K562 (cell line): ENCODE measurements around the gene MAP3K4. TPM values are rescaled to one million over a fixed set of nuclear protein-coding genes. Genes with fewer than 3 reads are reported as not detected.

ENCODE experiments used
- ATAC-seq: fragments of 200-7000 bp; cut with Tn5 transposase; 3 replicates; pipeline ENCODE4 v1.9.1; 2020; ENCODE audit warnings: moderate library complexity
- BruUV-seq: library from RNA; stranded (reverse); fragments of 400-500 nt; replicated peaks from 2 replicates; lab custom pipeline; 2021; lab: Mats Ljungman, UMichigan
- CTCF ChIA-PET: fragments of 300-600 bp; formaldehyde crosslinking; extraction: SDS; loops from one replicate; lab custom pipeline; 2021; ENCODE audit warnings: low intra/inter-chr PET ratio; lab: Yijun Ruan, JAX
- POLR2A ChIA-PET: fragments of 300-600, 350-650 bp; sonication (Branson Sonifier 250); formaldehyde crosslinking; extraction: SDS; loops from one replicate; lab custom pipeline; 2021; ENCODE audit warnings: antibody characterized with exemption, inconsistent platforms; lab: Yijun Ruan, JAX
- DNase-seq, 4 experiments: peaks; one replicate each; pipeline versions ENCODE4 v3.0.0 to v3.0.0-alpha.2; 2011 to 2018; ENCODE audit warnings: low spot score in 3 of 4, mixed read lengths in 3 of 4; ENCODE audit errors: extremely low read depth in 1 of 4
- FAIRE-seq: peaks from 2 replicates; lab custom pipeline; 2011; peaks lifted over from hg19 to GRCh38; lab: Jason Lieb, UNC
- H2AFZ ChIP-seq: 2 replicates; pipeline ENCODE4 v1.6.0; 2011; ENCODE audit warnings: low read depth, low read length, control low read depth, inconsistent platforms
- H3K27ac ChIP-seq: fragments of 200-600 bp; 3 replicates; pipeline ENCODE4 v1.8.0; 2011; ENCODE audit warnings: low read depth, mild to moderate bottlenecking, control low read depth, inconsistent platforms, low read length, moderate library complexity, mixed read lengths; ENCODE audit errors: extremely low read depth
- H3K27me3 ChIP-seq, 2 experiments: fragments of 300-600 bp in 1 of 2; 2 replicates in 1 of 2; 3 replicates in 1 of 2; pipeline versions ENCODE4 v1.6.0 to v1.8.0; 2011; ENCODE audit warnings: inconsistent platforms in 2 of 2, low read length in 2 of 2, mild to moderate bottlenecking in 1 of 2, mixed read lengths in 1 of 2, moderate library complexity in 1 of 2; ENCODE audit not compliant: control insufficient read depth in 2 of 2, insufficient read depth in 2 of 2
- H3K36me3 ChIP-seq: fragments of 300-600 bp; 3 replicates; pipeline ENCODE4 v1.8.0; 2011; ENCODE audit warnings: mild to moderate bottlenecking, low read length, inconsistent platforms; ENCODE audit not compliant: control insufficient read depth, insufficient read depth
- H3K4me1 ChIP-seq, 2 experiments: fragments of 200-600 bp in 1 of 2; replicated peaks in 1 of 2; 2 replicates in 1 of 2; 3 replicates in 1 of 2; pipeline versions ENCODE4 v1.5.1 to v1.8.0; 2011; ENCODE audit warnings: inconsistent platforms in 2 of 2, low read length in 2 of 2, mild to moderate bottlenecking in 1 of 2, mixed read lengths in 1 of 2, moderate library complexity in 1 of 2; ENCODE audit not compliant: control insufficient read depth in 2 of 2, insufficient read depth in 2 of 2
- H3K4me2 ChIP-seq: 2 replicates; pipeline ENCODE4 v1.6.1; 2011; ENCODE audit warnings: low read length, control low read depth, inconsistent platforms, mixed read lengths; ENCODE audit not compliant: insufficient read depth
- H3K4me3 ChIP-seq: fragments of 200-600 bp; sonication (generic), shearing (Covaris generic); 2 replicates; pipeline ENCODE4 v1.5.1; 2016; ENCODE audit warnings: control low read depth, inconsistent platforms
- H3K79me2 ChIP-seq: fragments of 200-600 bp; 3 replicates; pipeline ENCODE4 v1.8.0; 2011; ENCODE audit warnings: low read length, inconsistent platforms; ENCODE audit not compliant: control insufficient read depth, insufficient read depth
- H3K9ac ChIP-seq, 2 experiments: 2 replicates each; pipeline versions ENCODE4 v1.6.0 to v1.6.1; 2011; ENCODE audit warnings: low read depth in 2 of 2, low read length in 2 of 2, control low read depth in 1 of 2, inconsistent platforms in 1 of 2, mild to moderate bottlenecking in 1 of 2, mixed read lengths in 1 of 2; ENCODE audit not compliant: insufficient read depth in 1 of 2
- H3K9me1 ChIP-seq: one replicate; pipeline ENCODE4 v1.6.0; 2011; ENCODE audit warnings: inconsistent platforms, mild to moderate bottlenecking, low read length, moderate library complexity; ENCODE audit not compliant: control insufficient read depth, insufficient read depth
- H3K9me3 ChIP-seq: replicated peaks from 2 replicates; pipeline ENCODE4 v1.5.1; 2011; ENCODE audit warnings: low read depth, low read length, inconsistent platforms; ENCODE audit not compliant: control insufficient read depth, insufficient read depth
- H4K20me1 ChIP-seq: replicated peaks from 2 replicates; pipeline ENCODE4 v1.6.1; 2011; ENCODE audit warnings: low read length, inconsistent platforms, mixed read lengths; ENCODE audit not compliant: control insufficient read depth, insufficient read depth
- DDX20 ChIP-seq: fragments of 450-650 bp; IDR thresholded peaks from 2 replicates; pipeline ENCODE4 v1.6.1; 2016; ENCODE audit warnings: missing genetic modification characterization, low read depth, mild to moderate bottlenecking, missing compliant biosample characterization, moderate library complexity
- HSF4 ChIP-seq: fragments of 250-450 bp; sonication (Bioruptor Pico); IDR thresholded peaks from 2 replicates; pipeline ENCODE4 v2.1.2; 2022; ENCODE audit warnings: mild to moderate bottlenecking, moderate library complexity, borderline replicate concordance
- LCOR ChIP-seq: sonication (generic); formaldehyde crosslinking; IDR thresholded peaks from 2 replicates; pipeline ENCODE4 v1.8.0; 2022; ENCODE audit warnings: mild to moderate bottlenecking, missing genetic modification reagents
- POU5F1 ChIP-seq: fragments of 150-350 bp; IDR thresholded peaks from 2 replicates; pipeline ENCODE4 v1.6.1; 2014; ENCODE audit warnings: borderline replicate concordance, low read length, low read depth, mild to moderate bottlenecking; ENCODE audit not compliant: partially characterized antibody
- PYGO2 ChIP-seq: fragments of 450-650 bp; IDR thresholded peaks from 2 replicates; pipeline ENCODE4 v1.6.1; 2016; ENCODE audit warnings: mild to moderate bottlenecking, missing genetic modification characterization, moderate library complexity, missing compliant biosample characterization
- RBBP5 ChIP-seq: fragments of 200-600 bp; sonication (generic); IDR thresholded peaks from 2 replicates; pipeline ENCODE4 v1.6.1; 2012; ENCODE audit warnings: borderline replicate concordance, mild to moderate bottlenecking, low read length, control low read depth, inconsistent platforms; ENCODE audit not compliant: insufficient read depth, poor library complexity, severe bottlenecking
- SETDB1 ChIP-seq: IDR thresholded peaks from one replicate; pipeline ENCODE4 v1.6.1; 2012; ENCODE audit warnings: low read length, control low read depth, inconsistent platforms
- SMAD2 ChIP-seq: fragments of 150-350 bp; IDR thresholded peaks from 2 replicates; pipeline ENCODE4 v1.6.1; 2014; ENCODE audit warnings: low read depth, mild to moderate bottlenecking, low read length
- SMARCC2 ChIP-seq: fragments of 450-650 bp; IDR thresholded peaks from 2 replicates; pipeline ENCODE4 v1.6.1; 2017; ENCODE audit warnings: antibody characterized with exemption, moderate library complexity, mild to moderate bottlenecking, low read depth
- TOE1 ChIP-seq, 2 experiments: fragments of 450-650 bp in 1 of 2; sonication (generic) in 1 of 2; formaldehyde crosslinking in 1 of 2; IDR thresholded peaks; 2 replicates each; pipeline versions ENCODE4 v1.7.1 to v1.8.0; 2016 to 2022; ENCODE audit warnings: borderline replicate concordance in 2 of 2, mild to moderate bottlenecking in 2 of 2, antibody characterized with exemption in 1 of 2, inconsistent platforms in 1 of 2, low read depth in 1 of 2, missing genetic modification reagents in 1 of 2, moderate library complexity in 1 of 2
- TRIM28 ChIP-seq: fragments of 450-650 bp; IDR thresholded peaks from 2 replicates; pipeline ENCODE4 v1.6.1; 2017
- WGBS: fragments of 100-300 bp; shearing (Covaris generic); methylation state at CpG from one replicate; pipeline ENCODE4 v1.1.6; 2016; ENCODE audit warnings: low coverage, mixed read lengths; ENCODE audit not compliant: insufficient coverage; ENCODE audit errors: missing lambda C conversion rate; 5-methylcytosine and 5-hydroxymethylcytosine counted together
- in situ Hi-C: fragments of 300-500 bp; cut with MboI; formaldehyde crosslinking; loops from 4 replicates; pipeline ENCODE4 v1.15.0; 2018; ENCODE audit warnings: inconsistent platforms, mixed read lengths
- intact Hi-C: fragments of 100-400 bp; cut with micrococcal nuclease; formaldehyde crosslinking; loops from 2 replicates; pipeline ENCODE4 v1.14.2; 2022
- polyA plus RNA-seq, 8 experiments: library from polyadenylated mRNA; depleted of rRNA in 4 of 8; stranded (reverse) in 5 of 8; unstranded in 3 of 8; fragments of >200 nt; fragmentation: Nextera tagmentation in 2 of 8; fragmentation: Illumina TruSeq in 1 of 8; extraction: Ambion mirVana in 2 of 8; extraction: Trizol in 1 of 8; gene quantifications; 2 replicates each; pipeline versions ENCODE4 v1.2.1 to v1.2.3, GENCODE V29; 2011 to 2014; ENCODE audit warnings: inconsistent platforms in 1 of 8, missing spikeins in 1 of 8
- total RNA-seq, 7 experiments: library from RNA; depleted of rRNA in 6 of 7; stranded (reverse); fragments of >200 nt in 6 of 7; fragmentation: Illumina TruSeq in 2 of 7; extraction: Trizol in 2 of 7; gene quantifications; 2 replicates each; pipeline versions ENCODE4 v1.2.1 to v1.2.3, GENCODE V29; 2011 to 2021; ENCODE audit warnings: low replicate concordance in 1 of 7
- TF ChIP-seq, protein P1 (sequence below), 2 experiments: IDR thresholded peaks; 2 replicates each; pipeline ENCODE4 v1.6.1; 2011; ENCODE audit warnings: borderline replicate concordance in 1 of 2, control low read depth in 1 of 2, low read depth in 1 of 2, low read length in 1 of 2, mild to moderate bottlenecking in 1 of 2, mixed read lengths in 1 of 2, moderate library complexity in 1 of 2; ENCODE audit not compliant: insufficient read depth in 1 of 2, insufficient read length in 1 of 2, poor library complexity in 1 of 2, severe bottlenecking in 1 of 2; ENCODE audit errors: extremely low read depth in 1 of 2
- TF ChIP-seq, protein P2 (sequence below): sonication (generic); formaldehyde crosslinking; IDR thresholded peaks from 2 replicates; pipeline ENCODE4 v1.8.0; 2022; ENCODE audit warnings: mild to moderate bottlenecking, missing genetic modification reagents
- TF ChIP-seq, protein P3 (sequence below): sonication (generic); IDR thresholded peaks from 2 replicates; pipeline ENCODE4 v1.6.1; 2016

The MAP3K4 gene
- total and polyA plus RNA-seq, 9 of the 15 experiments (the other 6 are each of a cell fraction or from before 2014, with no cell fraction given) = 21.0 to 77.2 (median 48.9) TPM

DNA sequence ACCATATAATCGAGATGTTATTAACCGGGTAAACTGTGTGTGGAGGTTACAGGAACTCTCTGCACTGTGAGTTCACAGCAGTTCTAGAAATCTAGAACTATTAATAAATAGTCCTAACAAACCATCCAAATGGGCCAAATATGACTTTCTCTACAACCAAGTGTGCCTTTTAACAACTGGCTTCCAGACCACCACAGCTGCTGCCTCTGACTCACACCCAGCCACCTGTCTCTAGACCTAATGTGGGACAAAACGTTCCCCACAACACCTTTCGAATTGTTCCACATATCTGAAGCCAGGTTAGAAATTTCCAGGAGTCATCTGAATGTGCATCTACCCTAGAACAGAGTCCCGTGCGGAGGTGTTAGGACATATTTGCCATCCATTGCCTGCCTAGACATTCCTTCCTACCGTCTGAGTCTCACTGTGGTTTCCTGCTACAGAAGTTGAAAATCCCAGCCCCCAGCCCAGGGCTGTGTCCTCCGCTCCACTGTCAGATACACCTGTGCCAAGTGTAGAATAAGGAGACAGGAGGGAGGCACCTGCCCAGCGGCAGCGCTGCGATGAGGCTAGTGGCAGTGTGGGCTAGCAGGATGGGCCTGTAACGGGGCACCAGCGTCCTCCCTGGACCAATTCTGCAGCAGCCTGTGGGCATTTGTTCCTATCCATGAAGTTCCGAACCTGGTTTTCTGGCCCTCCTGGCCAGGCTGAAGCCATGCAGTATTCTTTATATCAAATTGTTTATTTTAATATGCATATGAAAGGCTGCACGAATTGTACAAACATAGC is 28.5 kb upstream of the MAP3K4 start:
- 35% methylated on average over 15 of the region's 15 CpGs for WGBS
- Histone ChIP-seq H3K4me2 (no peak overlapping the region), H3K27ac (no peak overlapping the region), H2AFZ (no peak overlapping the region), H3K9me1 (no peaks in the 10 kb centered on the region), H3K4me1 (no peaks in the 10 kb centered on the region), H3K4me3 (no peak overlapping the region)
- no peak for DNase-seq
- FAIRE-seq = no peak
- ChIA-PET CTCF (no interaction called here), POLR2A (no interaction called here)
- BruUV-seq = no TSS peak
- no peak for TF ChIP-seq SMAD2
- TF ChIP-seq HSF4 (CRISPR knock-in tag) = no peak
- no peak for TF ChIP-seq PYGO2 (tag)
- TF ChIP-seq SMARCC2 = no peak
- no peak for TF ChIP-seq RBBP5
- TF ChIP-seq TRIM28 = no peak
- no peak for TF ChIP-seq TOE1 (IDR thresholded peaks at IDR 0.05; ENCODE audit: borderline replicate concordance)
- no peak for TF ChIP-seq TOE1 (CRISPR knock-in tag; IDR thresholded peaks at IDR 0.05; ENCODE audit: borderline replicate concordance, low read depth)
- TF ChIP-seq, protein P1, sequence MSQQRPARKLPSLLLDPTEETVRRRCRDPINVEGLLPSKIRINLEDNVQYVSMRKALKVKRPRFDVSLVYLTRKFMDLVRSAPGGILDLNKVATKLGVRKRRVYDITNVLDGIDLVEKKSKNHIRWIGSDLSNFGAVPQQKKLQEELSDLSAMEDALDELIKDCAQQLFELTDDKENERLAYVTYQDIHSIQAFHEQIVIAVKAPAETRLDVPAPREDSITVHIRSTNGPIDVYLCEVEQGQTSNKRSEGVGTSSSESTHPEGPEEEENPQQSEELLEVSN (IDR thresholded peaks at IDR 0.05; ENCODE audit: borderline replicate concordance in 1 of 2, extremely low read depth in 1 of 2, insufficient read depth in 1 of 2, insufficient read length in 1 of 2, low read depth in 1 of 2, low read length in 1 of 2, poor library complexity in 1 of 2, severe bottlenecking in 1 of 2) = no peak
- no peak for TF ChIP-seq DDX20
- no peak for TF ChIP-seq POU5F1
- TF ChIP-seq SETDB1 = no peak
- TF ChIP-seq, protein P2, sequence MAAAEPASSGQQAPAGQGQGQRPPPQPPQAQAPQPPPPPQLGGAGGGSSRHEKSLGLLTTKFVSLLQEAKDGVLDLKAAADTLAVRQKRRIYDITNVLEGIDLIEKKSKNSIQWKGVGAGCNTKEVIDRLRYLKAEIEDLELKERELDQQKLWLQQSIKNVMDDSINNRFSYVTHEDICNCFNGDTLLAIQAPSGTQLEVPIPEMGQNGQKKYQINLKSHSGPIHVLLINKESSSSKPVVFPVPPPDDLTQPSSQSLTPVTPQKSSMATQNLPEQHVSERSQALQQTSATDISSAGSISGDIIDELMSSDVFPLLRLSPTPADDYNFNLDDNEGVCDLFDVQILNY (CRISPR knock-in tag) = no peak
- no peak for TF ChIP-seq LCOR
- TF ChIP-seq, protein P3, sequence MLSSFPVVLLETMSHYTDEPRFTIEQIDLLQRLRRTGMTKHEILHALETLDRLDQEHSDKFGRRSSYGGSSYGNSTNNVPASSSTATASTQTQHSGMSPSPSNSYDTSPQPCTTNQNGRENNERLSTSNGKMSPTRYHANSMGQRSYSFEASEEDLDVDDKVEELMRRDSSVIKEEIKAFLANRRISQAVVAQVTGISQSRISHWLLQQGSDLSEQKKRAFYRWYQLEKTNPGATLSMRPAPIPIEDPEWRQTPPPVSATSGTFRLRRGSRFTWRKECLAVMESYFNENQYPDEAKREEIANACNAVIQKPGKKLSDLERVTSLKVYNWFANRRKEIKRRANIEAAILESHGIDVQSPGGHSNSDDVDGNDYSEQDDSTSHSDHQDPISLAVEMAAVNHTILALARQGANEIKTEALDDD = no peak
- TF ChIP-seq, all 486 proteins: peak for 0
- no peaks in the 10 kb centered on the region for H4K20me1 ChIP-seq
- no peaks in the 10 kb centered on the region for H3K9me3 ChIP-seq
- intact Hi-C loops (no loop called here), in situ Hi-C loops (no loop called here)
- 0 out of 5 replicates have a peak, but pooled peaks cover 0 to 8% of the 10 kb centered on the region in 2 experiments for H3K27me3 ChIP-seq
- H3K9ac ChIP-seq = no peak overlapping the region
- H3K36me3 ChIP-seq = no peaks in the 10 kb centered on the region
- ATAC-seq = no peak
- no peaks in the 10 kb centered on the region for H3K79me2 ChIP-seq
